Measurements from ENCODE around the gene SNCA.
A peak's percentile ranks its signal among the peaks of the same experiment; 100 is the strongest.

Gene SNCA
- 0.35 to 0.39 (median 0.35) reads per million in 3 donors for total RNA-seq

DNA sequence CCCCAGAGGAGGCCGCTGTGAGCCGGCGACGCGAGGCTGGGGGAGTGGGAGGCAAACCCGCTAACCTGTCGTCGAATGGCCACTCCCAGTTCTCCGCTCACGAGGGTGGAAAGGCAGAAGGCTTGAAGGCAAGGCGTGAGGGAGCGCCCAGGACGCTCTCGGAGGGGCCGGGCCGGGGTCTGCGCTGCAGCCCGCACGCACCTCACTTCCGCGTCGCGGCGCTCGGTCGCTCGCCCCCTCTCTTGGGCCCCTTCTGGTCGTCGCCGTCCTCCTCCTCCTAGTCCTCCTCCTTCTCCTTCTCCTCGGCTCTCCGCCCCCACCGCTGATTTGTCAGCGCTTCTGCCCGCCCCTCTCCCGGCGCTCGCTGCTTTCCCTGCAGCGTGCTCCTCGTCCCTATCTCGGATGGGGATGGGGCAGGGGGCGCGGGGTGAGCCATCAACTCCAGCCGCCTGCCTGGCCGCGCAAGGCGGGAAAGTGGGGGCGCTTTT is at the start of gene SNCA:
SNCA (minus strand) TSS at position 265 of the 488 bp plus-strand sequence. CDS start 1,494 bp downstream, outside the sequence.
- Histone ChIP-seq H3K9me3 (ENCODE audit: control insufficient read depth, low read length) (no peaks in the 10 kb centered on the region), H3K4me3 (ENCODE audit: insufficient read depth, low read depth, low read length, poor library complexity, severe bottlenecking) (peak within 1 kb of the TSS; percentile 60), H3K27me3 (replicated peaks; ENCODE audit: control insufficient read depth, insufficient read depth, low read length, poor library complexity, severe bottlenecking) (peaks cover 14% of the 10 kb centered on the region), H3K4me1 (ENCODE audit: control insufficient read depth, insufficient read depth, low read length, poor library complexity, severe bottlenecking) (peaks cover 19% of the 10 kb centered on the region), H3K36me3 (ENCODE audit: control insufficient read depth, insufficient read depth, low read length) (no peaks in the 10 kb centered on the region), H3K27ac (ENCODE audit: insufficient read depth, low read length, poor library complexity, severe bottlenecking) (no peak within 1 kb of the TSS)
- no peak for DNase-seq

DNA sequence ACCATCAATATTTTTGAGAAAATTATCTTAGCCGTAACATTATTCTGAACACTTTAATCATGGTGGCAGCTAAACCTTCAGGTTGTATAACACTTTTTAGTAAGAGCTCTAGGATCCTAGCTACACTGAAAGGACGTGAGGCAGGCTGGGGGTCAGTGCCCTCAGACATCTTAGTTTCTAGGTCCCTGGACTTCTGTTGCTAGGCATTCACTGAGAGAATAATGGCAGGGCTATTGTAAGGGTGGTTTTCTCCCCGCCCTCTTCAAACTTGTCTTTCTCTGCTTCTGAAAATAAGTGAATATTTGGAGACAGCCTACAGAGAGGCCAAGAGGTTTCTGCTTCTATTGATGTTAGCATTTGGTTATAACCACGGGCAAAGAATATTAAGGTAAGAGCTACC is 42.3 kb upstream of the SNCA start:
- no peak overlapping the region for H3K27ac ChIP-seq (ENCODE audit: insufficient read depth, low read length, poor library complexity, severe bottlenecking)
- no peak overlapping the region for H3K4me3 ChIP-seq (ENCODE audit: insufficient read depth, low read depth, low read length, poor library complexity, severe bottlenecking)
- no peaks in the 10 kb centered on the region for H3K4me1 ChIP-seq (ENCODE audit: control insufficient read depth, insufficient read depth, low read length, poor library complexity, severe bottlenecking)
- no peaks in the 10 kb centered on the region for H3K9me3 ChIP-seq (ENCODE audit: control insufficient read depth, low read length)
- no peaks in the 10 kb centered on the region for H3K36me3 ChIP-seq (ENCODE audit: control insufficient read depth, insufficient read depth, low read length)
- no peak for DNase-seq
- no peaks in the 10 kb centered on the region for H3K27me3 ChIP-seq (replicated peaks; ENCODE audit: control insufficient read depth, insufficient read depth, low read length, poor library complexity, severe bottlenecking)

DNA sequence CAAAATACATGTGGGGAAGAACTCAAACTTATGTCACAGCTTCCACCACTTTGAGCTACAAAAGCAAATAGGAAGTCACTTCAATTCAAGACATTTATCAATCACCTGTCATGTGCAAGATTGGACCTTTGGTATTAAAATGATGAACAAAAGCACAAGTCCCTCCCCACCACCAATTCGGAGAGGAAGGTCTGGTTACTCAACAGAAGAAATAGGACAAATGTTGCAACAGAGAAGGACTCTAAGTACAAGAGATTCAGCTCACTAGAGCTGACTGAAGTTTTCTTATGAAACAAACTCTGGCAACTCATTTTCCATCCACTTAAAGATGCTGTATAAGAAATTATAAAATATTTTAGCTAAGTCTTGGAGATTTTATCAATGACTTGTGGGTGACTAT is 41.6 kb upstream of the SNCA start:
- no peak overlapping the region for H3K4me3 ChIP-seq (ENCODE audit: insufficient read depth, low read depth, low read length, poor library complexity, severe bottlenecking)
- no peaks in the 10 kb centered on the region for H3K4me1 ChIP-seq (ENCODE audit: control insufficient read depth, insufficient read depth, low read length, poor library complexity, severe bottlenecking)
- no peaks in the 10 kb centered on the region for H3K36me3 ChIP-seq (ENCODE audit: control insufficient read depth, insufficient read depth, low read length)
- DNase-seq: no peak
- H3K27ac ChIP-seq (ENCODE audit: insufficient read depth, low read length, poor library complexity, severe bottlenecking): no peak overlapping the region
- H3K9me3 ChIP-seq (ENCODE audit: control insufficient read depth, low read length): no peaks in the 10 kb centered on the region
- no peaks in the 10 kb centered on the region for H3K27me3 ChIP-seq (replicated peaks; ENCODE audit: control insufficient read depth, insufficient read depth, low read length, poor library complexity, severe bottlenecking)

DNA sequence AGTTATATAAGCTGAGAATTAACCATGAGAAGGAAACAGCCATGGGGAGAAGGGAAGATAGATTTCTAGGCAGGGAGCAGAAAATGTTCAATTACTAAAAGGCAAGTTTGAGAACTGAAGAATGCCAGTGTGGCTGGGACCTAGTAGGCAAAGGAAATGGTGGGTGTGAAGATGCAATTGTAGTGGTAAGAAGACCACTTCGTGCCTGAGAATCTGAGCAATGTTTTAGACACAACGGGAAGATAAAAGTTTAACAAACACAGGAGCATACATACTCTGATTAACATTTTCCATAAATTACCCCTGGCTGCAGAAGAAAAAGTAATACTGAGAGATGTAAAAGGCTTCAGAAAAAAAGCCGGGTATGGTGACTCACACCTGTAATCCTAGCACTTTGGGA is 39.6 kb upstream of the SNCA start:
- Histone ChIP-seq H3K27me3 (replicated peaks; ENCODE audit: control insufficient read depth, insufficient read depth, low read length, poor library complexity, severe bottlenecking) (no peaks in the 10 kb centered on the region), H3K4me3 (ENCODE audit: insufficient read depth, low read depth, low read length, poor library complexity, severe bottlenecking) (no peak overlapping the region), H3K4me1 (ENCODE audit: control insufficient read depth, insufficient read depth, low read length, poor library complexity, severe bottlenecking) (no peaks in the 10 kb centered on the region), H3K27ac (ENCODE audit: insufficient read depth, low read length, poor library complexity, severe bottlenecking) (no peak overlapping the region), H3K36me3 (ENCODE audit: control insufficient read depth, insufficient read depth, low read length) (no peaks in the 10 kb centered on the region), H3K9me3 (ENCODE audit: control insufficient read depth, low read length) (no peaks in the 10 kb centered on the region)
- DNase-seq: no peak

DNA sequence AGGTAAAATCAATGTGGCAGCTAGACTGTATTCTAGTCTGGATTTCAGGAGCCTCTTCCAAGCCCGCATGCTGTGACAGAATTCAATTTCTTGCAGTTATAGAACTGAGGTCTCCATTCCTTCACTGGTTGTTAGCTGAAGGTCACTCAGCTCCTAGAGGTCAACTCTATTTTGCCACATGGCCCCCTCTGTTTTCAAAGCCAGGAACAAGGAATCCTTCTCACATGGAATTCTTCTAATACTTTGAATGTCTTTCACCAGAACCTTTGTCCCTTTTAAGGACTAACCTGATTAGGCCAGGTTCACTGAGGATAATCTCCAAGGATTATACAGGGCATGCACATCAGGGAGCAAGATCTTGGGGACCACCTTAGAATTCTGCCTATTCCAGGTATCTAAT is 34.2 kb upstream of the SNCA start:
- Histone ChIP-seq H3K27me3 (replicated peaks; ENCODE audit: control insufficient read depth, insufficient read depth, low read length, poor library complexity, severe bottlenecking) (no peaks in the 10 kb centered on the region), H3K4me3 (ENCODE audit: insufficient read depth, low read depth, low read length, poor library complexity, severe bottlenecking) (no peak overlapping the region), H3K4me1 (ENCODE audit: control insufficient read depth, insufficient read depth, low read length, poor library complexity, severe bottlenecking) (no peaks in the 10 kb centered on the region), H3K27ac (ENCODE audit: insufficient read depth, low read length, poor library complexity, severe bottlenecking) (no peak overlapping the region), H3K36me3 (ENCODE audit: control insufficient read depth, insufficient read depth, low read length) (no peaks in the 10 kb centered on the region), H3K9me3 (ENCODE audit: control insufficient read depth, low read length) (no peaks in the 10 kb centered on the region)
- no peak for DNase-seq

DNA sequence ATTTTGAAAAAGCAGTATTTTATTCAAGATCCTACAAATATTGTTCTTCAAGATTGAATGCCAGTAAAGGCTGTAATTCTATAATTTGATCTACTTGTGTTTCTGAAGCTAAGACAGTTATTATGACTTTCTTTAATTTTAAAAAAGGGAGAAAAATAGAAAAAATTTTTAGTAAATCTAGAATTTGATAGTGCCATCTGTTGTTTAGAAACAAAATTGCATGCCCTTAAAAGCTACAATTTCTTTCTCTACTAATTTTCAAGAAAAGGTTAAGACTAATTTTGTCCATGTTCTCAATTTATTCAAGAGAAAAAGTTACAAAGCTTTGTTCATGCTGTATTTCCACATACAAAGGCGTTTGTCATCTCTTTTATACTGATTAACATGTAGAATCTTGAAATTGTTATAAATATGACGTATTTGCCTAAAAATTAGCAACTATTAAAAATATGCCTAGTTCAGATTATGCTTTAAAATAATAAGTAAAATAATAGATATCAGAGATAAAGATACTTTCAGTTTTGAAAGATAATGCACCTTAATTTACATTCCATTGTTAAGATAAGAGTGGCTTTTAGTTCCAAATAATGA is 32.1 kb upstream of the SNCA start:
- Histone ChIP-seq H3K9me3 (ENCODE audit: control insufficient read depth, low read length) (no peaks in the 10 kb centered on the region), H3K27me3 (replicated peaks; ENCODE audit: control insufficient read depth, insufficient read depth, low read length, poor library complexity, severe bottlenecking) (no peaks in the 10 kb centered on the region), H3K4me1 (ENCODE audit: control insufficient read depth, insufficient read depth, low read length, poor library complexity, severe bottlenecking) (no peaks in the 10 kb centered on the region), H3K27ac (ENCODE audit: insufficient read depth, low read length, poor library complexity, severe bottlenecking) (no peak overlapping the region), H3K4me3 (ENCODE audit: insufficient read depth, low read depth, low read length, poor library complexity, severe bottlenecking) (no peak overlapping the region), H3K36me3 (ENCODE audit: control insufficient read depth, insufficient read depth, low read length) (no peaks in the 10 kb centered on the region)
- no peak for DNase-seq

DNA sequence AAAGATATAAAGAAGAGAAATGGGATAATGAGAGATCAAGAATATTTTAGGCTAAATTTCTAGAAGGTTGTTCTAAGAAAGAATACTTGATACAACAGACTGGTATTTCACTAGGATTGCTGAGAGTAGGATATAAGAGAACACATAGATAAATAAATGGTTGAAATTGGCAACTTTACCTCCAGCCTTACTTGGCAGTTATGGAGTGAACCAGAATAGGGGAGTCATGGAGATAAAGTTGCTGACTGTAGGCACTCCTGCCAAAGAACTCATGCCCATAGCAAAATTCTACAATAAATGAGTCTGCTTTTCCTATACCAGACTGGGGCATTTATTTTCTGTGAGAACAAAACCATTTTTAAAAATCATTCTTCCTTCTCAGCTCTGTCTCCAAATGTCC is 31.3 kb upstream of the SNCA start:
- Histone ChIP-seq H3K27me3 (replicated peaks; ENCODE audit: control insufficient read depth, insufficient read depth, low read length, poor library complexity, severe bottlenecking) (no peaks in the 10 kb centered on the region), H3K4me3 (ENCODE audit: insufficient read depth, low read depth, low read length, poor library complexity, severe bottlenecking) (no peak overlapping the region), H3K27ac (ENCODE audit: insufficient read depth, low read length, poor library complexity, severe bottlenecking) (no peak overlapping the region), H3K36me3 (ENCODE audit: control insufficient read depth, insufficient read depth, low read length) (no peaks in the 10 kb centered on the region), H3K9me3 (ENCODE audit: control insufficient read depth, low read length) (no peaks in the 10 kb centered on the region), H3K4me1 (ENCODE audit: control insufficient read depth, insufficient read depth, low read length, poor library complexity, severe bottlenecking) (no peaks in the 10 kb centered on the region)
- DNase-seq: no peak

DNA sequence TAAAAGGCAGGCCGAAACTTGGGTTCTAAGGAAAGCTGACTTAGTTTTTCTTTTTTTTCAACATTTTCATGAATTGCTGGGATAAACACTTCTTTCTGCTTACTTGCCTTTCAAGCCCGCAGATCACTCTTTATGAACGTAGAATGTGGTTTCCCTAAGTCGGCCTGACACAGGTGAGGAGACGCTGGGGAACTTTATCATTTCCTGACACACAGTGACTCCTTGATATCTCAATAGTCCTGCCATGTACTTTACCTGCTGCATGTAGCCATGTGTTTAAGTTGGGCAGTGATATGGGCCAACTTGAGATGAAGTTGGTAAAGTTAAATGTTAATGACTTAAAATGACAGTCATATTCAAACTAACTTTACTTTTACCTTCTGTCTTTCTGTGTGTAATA is 26.6 kb upstream of the SNCA start:
- Histone ChIP-seq H3K4me3 (ENCODE audit: insufficient read depth, low read depth, low read length, poor library complexity, severe bottlenecking) (no peak overlapping the region), H3K9me3 (ENCODE audit: control insufficient read depth, low read length) (no peaks in the 10 kb centered on the region), H3K27me3 (replicated peaks; ENCODE audit: control insufficient read depth, insufficient read depth, low read length, poor library complexity, severe bottlenecking) (no peaks in the 10 kb centered on the region), H3K36me3 (ENCODE audit: control insufficient read depth, insufficient read depth, low read length) (no peaks in the 10 kb centered on the region), H3K27ac (ENCODE audit: insufficient read depth, low read length, poor library complexity, severe bottlenecking) (no peak overlapping the region), H3K4me1 (ENCODE audit: control insufficient read depth, insufficient read depth, low read length, poor library complexity, severe bottlenecking) (no peaks in the 10 kb centered on the region)
- no peak for DNase-seq

DNA sequence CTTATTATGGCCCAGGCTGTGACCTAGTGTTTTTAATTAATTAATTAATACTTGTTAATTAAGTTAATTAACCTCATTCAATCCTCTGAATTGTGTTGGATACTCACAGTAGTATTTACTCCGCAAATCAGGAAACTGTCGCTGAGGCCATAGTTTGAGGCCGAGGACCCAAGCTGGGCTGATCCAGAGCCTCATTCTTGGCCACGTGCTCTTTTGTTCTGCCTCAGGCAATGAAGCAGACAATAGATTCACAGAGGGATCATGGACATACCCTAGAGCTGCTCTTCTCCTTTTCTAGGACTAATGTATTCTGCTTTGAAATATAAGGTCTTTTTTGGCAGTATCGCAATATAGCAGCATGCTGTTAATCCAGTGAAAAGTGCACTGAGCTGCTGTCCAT is 24.0 kb upstream of the SNCA start:
- Histone ChIP-seq H3K4me1 (ENCODE audit: control insufficient read depth, insufficient read depth, low read length, poor library complexity, severe bottlenecking) (no peaks in the 10 kb centered on the region), H3K4me3 (ENCODE audit: insufficient read depth, low read depth, low read length, poor library complexity, severe bottlenecking) (no peak overlapping the region), H3K27me3 (replicated peaks; ENCODE audit: control insufficient read depth, insufficient read depth, low read length, poor library complexity, severe bottlenecking) (no peaks in the 10 kb centered on the region), H3K27ac (ENCODE audit: insufficient read depth, low read length, poor library complexity, severe bottlenecking) (no peak overlapping the region), H3K9me3 (ENCODE audit: control insufficient read depth, low read length) (no peaks in the 10 kb centered on the region), H3K36me3 (ENCODE audit: control insufficient read depth, insufficient read depth, low read length) (no peaks in the 10 kb centered on the region)
- DNase-seq: no peak

DNA sequence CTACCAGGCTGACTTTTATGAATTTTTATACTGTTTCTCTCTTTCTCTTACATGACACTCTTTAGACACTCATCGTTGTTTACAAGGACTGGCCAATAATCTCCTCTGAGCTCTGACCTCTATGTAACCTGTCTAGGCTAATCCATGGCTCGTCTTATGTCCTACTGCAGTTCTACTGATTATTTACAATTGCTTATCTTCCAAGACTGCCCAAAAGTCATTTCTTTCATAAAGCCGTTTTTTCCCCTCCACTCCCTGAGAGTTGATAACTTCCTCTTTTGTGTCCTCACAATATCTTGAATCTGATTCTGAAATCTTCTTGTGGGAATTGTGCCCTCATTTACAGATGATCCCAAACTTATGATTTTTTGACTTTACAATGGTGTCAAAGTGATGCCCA is 18.3 kb upstream of the SNCA start:
- DNase-seq: no peak
- Histone ChIP-seq H3K4me3 (ENCODE audit: insufficient read depth, low read depth, low read length, poor library complexity, severe bottlenecking) (no peak overlapping the region), H3K9me3 (ENCODE audit: control insufficient read depth, low read length) (no peaks in the 10 kb centered on the region), H3K36me3 (ENCODE audit: control insufficient read depth, insufficient read depth, low read length) (no peaks in the 10 kb centered on the region), H3K27me3 (replicated peaks; ENCODE audit: control insufficient read depth, insufficient read depth, low read length, poor library complexity, severe bottlenecking) (no peaks in the 10 kb centered on the region), H3K27ac (ENCODE audit: insufficient read depth, low read length, poor library complexity, severe bottlenecking) (no peak overlapping the region), H3K4me1 (ENCODE audit: control insufficient read depth, insufficient read depth, low read length, poor library complexity, severe bottlenecking) (no peaks in the 10 kb centered on the region)

Measured in effector memory CD4-positive, alpha-beta T cell (primary cell).